Right lobe of liver (tissue), 6 donors: Measurements from ENCODE around the gene OLA1. TPM values are rescaled to one million over a fixed set of nuclear protein-coding genes. Genes with fewer than 3 reads are reported as not detected.
A peak's percentile ranks its signal among the peaks of the same experiment; 100 is the strongest.
"Not testable (repeated sequence)": the region's sequence is repeated elsewhere in the genome, so short reads cannot be mapped to it uniquely, and the experiment has no call there.

ENCODE experiments used
- ATAC-seq, 4 donors: fragments of 200-7000 bp; cut with Tn5 transposase; one replicate each; pipeline ENCODE4 v1.9.1; 2020; ENCODE audit warnings: mild to moderate bottlenecking in 4 of 4, moderate library complexity in 4 of 4
- DNase-seq, 3 donors: peaks; one replicate each; pipeline ENCODE4 v3.0.0-alpha.2; 2020
- H3K27ac ChIP-seq, 3 donors: fragments of 200-600 bp; one replicate each; pipeline ENCODE4 v1.8.0; 2022
- H3K27me3 ChIP-seq, 2 donors: fragments of 200-600 bp; one replicate each; pipeline ENCODE4 v1.8.0; 2022
- H3K36me3 ChIP-seq, 4 donors: fragments of 200-600 bp; sonication (generic) in 1 of 4; one replicate each; pipeline versions ENCODE4 v1.5.1 to v1.8.0; 2017 to 2022; ENCODE audit warnings: control low read depth in 1 of 4
- H3K4me1 ChIP-seq, 4 donors: fragments of 200-600 bp; sonication (generic) in 1 of 4; one replicate each; pipeline versions ENCODE4 v1.5.1 to v1.8.0; 2017 to 2022; ENCODE audit warnings: control low read depth in 1 of 4
- H3K4me3 ChIP-seq, 3 donors: fragments of 200-600 bp; one replicate each; pipeline ENCODE4 v1.8.0; 2022
- H3K9me3 ChIP-seq, 4 donors: fragments of 200-600 bp; sonication (generic) in 1 of 4; one replicate each; pipeline versions ENCODE4 v1.5.1 to v1.8.0; 2017 to 2022; ENCODE audit warnings: control low read depth in 1 of 4
- POLR2A ChIP-seq: fragments of 450-650 bp; IDR thresholded peaks from one replicate; pipeline ENCODE4 v1.6.1; 2017; ENCODE audit warnings: antibody characterized with exemption, mild to moderate bottlenecking
- WGBS: methylation state at CpG from one replicate; pipeline ENCODE4 v1.1.6; 2018; ENCODE audit warnings: low coverage, low lambda C conversion rate; ENCODE audit not compliant: insufficient coverage; ENCODE audit errors: missing lambda C conversion rate; 5-methylcytosine and 5-hydroxymethylcytosine counted together
- intact Hi-C, 2 donors: fragments of 100-400 bp; cut with DNase I; formaldehyde crosslinking; loops; one replicate each; pipeline versions ENCODE4 v1.11.2 to v1.14.1; 2022
- total RNA-seq, 6 experiments: library from RNA; depleted of rRNA in 2 of 6; stranded (reverse); fragments of >200 nt in 2 of 6; fragmentation: NEBNext Ultra II Directional in 3 of 6; extraction: Animal tissue kit (Norgen Biotek cat#: 25700) in 3 of 6; gene quantifications; one replicate each; pipeline versions ENCODE4 v1.1.0 to v1.2.4, GENCODE V29; 2016 to 2023
- TF ChIP-seq, protein P1 (sequence below), 4 donors: fragments of 200-600 bp in 3 of 4; fragments of 450-650 bp in 1 of 4; IDR thresholded peaks; one replicate each; pipeline versions ENCODE4 v1.5.1 to v1.8.0; 2016 to 2022; ENCODE audit warnings: antibody characterized with exemption in 4 of 4, mild to moderate bottlenecking in 2 of 4
- donor health status: DM: no; HTN: yes; CAD: no.
- donor health status: DM: no; HTN: no; CAD: no.
- donor health status: DM: no; HTN: no; CAD: no.
- donor health status: DM: no; HTN: yes; CAD: no.
- donor health status: DM: no; HTN: yes; CAD: no.

OLA1 gene
- total RNA-seq, 6 experiments from 2014 or later, result 22.2 to 60.8 (median 38.6) TPM

DNA sequence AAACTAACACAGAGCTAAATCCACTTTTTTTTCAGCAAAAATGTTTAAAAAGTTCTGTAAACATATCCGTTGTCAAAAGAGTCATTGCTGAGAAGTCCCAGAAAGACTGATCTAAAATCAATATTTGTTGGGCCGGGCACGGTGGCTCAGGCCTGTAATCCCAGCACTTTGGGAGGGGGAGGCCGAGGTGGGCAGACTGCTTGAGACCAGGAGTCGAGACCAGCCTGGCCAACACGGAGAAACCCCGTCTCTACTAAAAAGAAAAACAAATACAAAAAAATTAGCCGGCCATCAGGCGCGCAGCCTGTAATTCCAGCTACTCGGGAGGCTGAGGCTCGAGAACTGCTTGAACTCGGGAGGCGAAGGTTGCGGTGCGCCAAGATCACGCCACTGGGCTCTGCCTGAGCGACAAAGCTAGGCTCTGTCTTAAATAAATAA lies 1.4 kb downstream of the OLA1 start:
- Histone ChIP-seq H3K27ac (no peak overlapping the region), H3K4me3 (peak overlapping the region in 1 of 3 donors; percentile 87), H3K36me3 (no peaks in the 10 kb centered on the region), H3K27me3 (no peaks in the 10 kb centered on the region), H3K9me3 (no peaks in the 10 kb centered on the region), H3K4me1 (peaks cover 0 to 16% (median 3%) of the 10 kb centered on the region in 4 donors)
- DNase-seq (no peak), ATAC-seq (no peak)
- TF ChIP-seq, protein P1, sequence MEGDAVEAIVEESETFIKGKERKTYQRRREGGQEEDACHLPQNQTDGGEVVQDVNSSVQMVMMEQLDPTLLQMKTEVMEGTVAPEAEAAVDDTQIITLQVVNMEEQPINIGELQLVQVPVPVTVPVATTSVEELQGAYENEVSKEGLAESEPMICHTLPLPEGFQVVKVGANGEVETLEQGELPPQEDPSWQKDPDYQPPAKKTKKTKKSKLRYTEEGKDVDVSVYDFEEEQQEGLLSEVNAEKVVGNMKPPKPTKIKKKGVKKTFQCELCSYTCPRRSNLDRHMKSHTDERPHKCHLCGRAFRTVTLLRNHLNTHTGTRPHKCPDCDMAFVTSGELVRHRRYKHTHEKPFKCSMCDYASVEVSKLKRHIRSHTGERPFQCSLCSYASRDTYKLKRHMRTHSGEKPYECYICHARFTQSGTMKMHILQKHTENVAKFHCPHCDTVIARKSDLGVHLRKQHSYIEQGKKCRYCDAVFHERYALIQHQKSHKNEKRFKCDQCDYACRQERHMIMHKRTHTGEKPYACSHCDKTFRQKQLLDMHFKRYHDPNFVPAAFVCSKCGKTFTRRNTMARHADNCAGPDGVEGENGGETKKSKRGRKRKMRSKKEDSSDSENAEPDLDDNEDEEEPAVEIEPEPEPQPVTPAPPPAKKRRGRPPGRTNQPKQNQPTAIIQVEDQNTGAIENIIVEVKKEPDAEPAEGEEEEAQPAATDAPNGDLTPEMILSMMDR (IDR thresholded peaks at IDR 0.05), result no peak
- intact Hi-C loops, result no loop called here
- 74% methylated on average over 18 of the region's 18 CpGs for WGBS

DNA sequence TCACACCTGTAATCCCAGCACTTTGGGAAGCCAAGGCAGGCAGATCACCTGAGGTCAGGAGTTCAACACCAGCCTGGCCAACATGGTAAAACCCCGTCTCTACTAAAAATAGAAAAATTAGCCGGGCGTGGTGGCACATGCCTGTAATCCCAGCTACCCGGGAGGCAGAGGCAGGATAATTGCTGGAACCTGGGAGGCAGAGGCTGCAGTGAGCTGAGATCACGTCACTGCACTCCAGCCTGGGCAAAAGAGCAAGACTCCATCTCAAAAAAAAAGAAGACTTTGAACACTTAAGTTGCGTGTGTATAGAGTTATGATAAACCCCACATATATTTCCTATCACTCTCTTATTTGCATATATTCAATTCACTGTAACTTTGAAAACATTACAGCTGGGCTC lies 2.7 kb downstream of the OLA1 start:
- DNase-seq, intact Hi-C loops, H3K27ac ChIP-seq, H3K4me3 ChIP-seq, H3K9me3 ChIP-seq, H3K27me3 ChIP-seq, H3K36me3 ChIP-seq, ATAC-seq: not testable (repeated sequence)
- WGBS, result 96% methylated on average over 4 of the region's 6 CpGs
- peaks cover 0 to 16% (median 3%) of the 10 kb centered on the region in 4 donors for H3K4me1 ChIP-seq

DNA sequence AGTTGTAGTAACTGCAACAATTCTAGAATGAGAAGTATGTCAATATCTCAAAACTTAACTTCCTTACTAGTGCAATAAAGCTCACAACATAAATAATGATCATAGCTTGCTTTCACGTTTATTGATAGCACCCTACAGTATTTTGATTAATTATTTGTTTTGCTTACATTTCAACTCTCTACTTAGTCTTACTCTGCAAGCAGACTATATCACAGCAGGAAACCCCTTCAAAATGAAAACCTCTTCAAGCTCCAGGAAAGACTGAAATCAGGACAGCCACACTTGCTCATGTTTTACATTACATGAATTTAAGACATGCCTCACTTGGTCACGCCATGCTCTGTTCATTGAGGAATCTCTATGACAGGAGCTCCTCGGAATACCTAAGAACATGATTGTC lies 3.3 kb downstream of the OLA1 start:
- no peaks in the 10 kb centered on the region for H3K9me3 ChIP-seq
- H3K36me3 ChIP-seq, result no peaks in the 10 kb centered on the region
- no peak for DNase-seq
- peaks cover 0 to 16% (median 3%) of the 10 kb centered on the region in 4 donors for H3K4me1 ChIP-seq
- no peak overlapping the region for H3K27ac ChIP-seq
- no peak for ATAC-seq
- intact Hi-C loops, result no loop called here
- H3K27me3 ChIP-seq, result no peaks in the 10 kb centered on the region
- 93% methylated on average over 2 of the region's 3 CpGs for WGBS
- TF ChIP-seq POLR2A, result no peak
- TF ChIP-seq, protein P1 (IDR thresholded peaks at IDR 0.05), result no peak
- H3K4me3 ChIP-seq, result no peak overlapping the region

DNA sequence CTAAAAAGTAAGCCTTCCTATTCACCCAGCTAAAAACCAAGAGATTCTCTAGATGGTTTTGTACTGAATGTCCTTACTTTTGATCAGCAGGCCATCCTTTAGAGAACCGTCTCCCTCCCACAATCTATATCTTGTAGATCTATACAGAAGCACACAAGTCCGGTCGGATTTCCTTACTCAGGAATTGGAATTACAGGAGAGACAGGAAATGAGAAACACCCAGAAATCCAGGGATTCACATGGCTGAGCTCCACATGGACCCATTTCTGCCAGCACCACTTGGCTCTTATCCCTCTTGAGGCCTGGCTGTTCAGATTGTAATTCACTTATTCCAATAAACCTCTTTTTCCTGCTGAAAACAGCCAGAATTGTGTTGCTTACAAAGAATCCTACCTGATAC lies 4.5 kb downstream of the OLA1 start:
- ATAC-seq (no peak), DNase-seq (no peak)
- no peak overlapping the region for H3K4me3 ChIP-seq
- no peaks in the 10 kb centered on the region for H3K36me3 ChIP-seq
- 69% methylated on average over 3 of the region's 3 CpGs for WGBS
- intact Hi-C loops, result no loop called here
- H3K27me3 ChIP-seq, result no peaks in the 10 kb centered on the region
- no peak overlapping the region for H3K27ac ChIP-seq
- no peak for TF ChIP-seq POLR2A
- TF ChIP-seq, protein P1 (IDR thresholded peaks at IDR 0.05), result no peak
- no peaks in the 10 kb centered on the region for H3K9me3 ChIP-seq
- H3K4me1 ChIP-seq, result peaks cover 0 to 16% (median 3%) of the 10 kb centered on the region in 4 donors

DNA sequence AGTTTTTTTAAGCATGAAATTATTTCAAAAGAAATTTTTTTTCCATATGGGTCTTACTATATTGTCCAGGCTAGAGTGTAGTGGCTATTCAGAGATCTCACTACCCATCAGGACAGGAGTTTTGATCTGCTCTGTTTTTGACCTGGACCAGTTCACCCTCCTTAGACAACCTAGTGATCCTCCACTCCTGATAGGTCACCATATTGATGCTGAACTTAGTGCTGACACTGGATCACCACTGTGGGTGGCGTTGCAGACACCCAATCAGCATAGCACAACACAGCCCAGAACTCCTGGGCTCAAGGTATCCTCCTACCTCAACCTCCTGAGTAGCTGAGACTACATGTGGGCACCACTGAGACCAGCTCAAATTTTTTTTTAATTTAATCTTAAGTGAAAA lies 8.2 kb downstream of the OLA1 start:
- H3K36me3 ChIP-seq, result no peaks in the 10 kb centered on the region
- H3K27me3 ChIP-seq, result no peaks in the 10 kb centered on the region
- no peaks in the 10 kb centered on the region for H3K4me1 ChIP-seq
- TF ChIP-seq POLR2A, result no peak
- TF ChIP-seq, protein P1 (IDR thresholded peaks at IDR 0.05), result no peak
- DNase-seq (no peak), ATAC-seq (no peak)
- no peak overlapping the region for H3K4me3 ChIP-seq
- intact Hi-C loops, result no loop called here
- H3K27ac ChIP-seq, result no peak overlapping the region
- WGBS, result 100% methylated on average over 1 of the region's 1 CpG
- no peaks in the 10 kb centered on the region for H3K9me3 ChIP-seq
